ENCODE results near the gene TCP11.
"Not testable (repeated sequence)": the region's sequence is repeated elsewhere in the genome, so short reads cannot be mapped to it uniquely, and the experiment has no call there.

The TCP11 gene

DNA sequence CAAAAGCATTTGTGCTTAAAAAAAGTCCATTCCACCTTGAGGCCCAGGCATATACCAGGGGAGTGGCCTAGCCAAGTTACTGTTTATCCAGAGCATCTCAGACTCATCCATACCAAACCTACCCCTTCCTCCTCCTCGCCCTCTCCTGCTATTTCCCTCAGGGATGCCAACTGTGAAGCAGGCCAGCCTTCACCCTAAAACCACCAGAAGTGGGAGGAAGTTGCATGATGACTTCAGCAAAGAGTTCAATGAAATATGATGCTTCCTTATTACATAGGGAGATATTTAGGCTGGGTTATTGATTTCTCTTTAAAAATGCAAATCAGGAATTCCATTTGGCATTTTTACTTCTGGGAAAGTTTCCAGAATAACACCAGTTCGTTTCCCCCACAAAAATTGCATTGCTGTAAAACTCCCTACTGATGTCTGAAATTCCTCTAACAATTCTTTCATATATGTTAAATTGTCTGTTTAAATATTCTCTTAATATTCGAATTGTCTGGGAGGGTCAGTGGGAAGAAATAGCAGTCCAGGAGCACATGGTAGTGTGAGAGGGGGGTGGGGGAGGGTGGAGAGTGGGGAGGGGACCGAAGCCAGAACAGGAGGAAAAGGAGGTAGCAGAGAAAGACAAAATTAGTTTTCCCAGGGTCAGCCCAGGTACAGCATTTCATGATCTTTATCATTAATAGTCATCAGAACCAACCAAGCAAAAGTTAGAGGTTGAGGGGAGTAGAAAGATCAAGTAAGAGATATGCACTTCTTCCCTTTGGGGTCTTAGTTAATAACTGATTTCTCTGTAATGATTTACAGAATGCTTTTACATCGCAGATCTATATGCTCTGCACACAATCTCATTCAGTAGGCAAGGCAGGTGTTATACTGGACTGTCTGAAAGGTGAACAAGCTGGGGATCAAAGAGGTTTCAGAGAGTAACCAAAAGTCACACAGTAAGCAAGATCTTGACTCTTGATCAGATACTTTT is 1.7 kb upstream of the TCP11 start:
- no peaks in the 10 kb centered on the region for H3K36me3 Mint-ChIP-seq (ENCODE audit: low read depth)
- no peak overlapping the region for H3K4me3 Mint-ChIP-seq
- no peaks in the 10 kb centered on the region for H3K9me3 Mint-ChIP-seq
- H3K4me1 Mint-ChIP-seq = peaks cover 52% of the 10 kb centered on the region
- no peak for TF ChIP-seq CTCF (IDR thresholded peaks at IDR 0.05; ENCODE audit: unreplicated experiment in 3 of 3)
- peaks cover 3% of the 10 kb centered on the region for H3K27me3 Mint-ChIP-seq (ENCODE audit: low read depth)
- peak overlapping the region; percentile 69 to 89 (median 77) for H3K27ac Mint-ChIP-seq

- Mint-ChIP-seq H3K27ac (peak overlapping the region in 2 of 3 experiments; percentile 75 to 79), H3K36me3 (ENCODE audit: low read depth) (no peaks in the 10 kb centered on the region), H3K27me3 (ENCODE audit: low read depth) (no peaks in the 10 kb centered on the region), H3K9me3 (no peaks in the 10 kb centered on the region), H3K4me3 (no peak overlapping the region), H3K4me1 (peaks cover 31% of the 10 kb centered on the region)
- TF ChIP-seq CTCF (IDR thresholded peaks at IDR 0.05; ENCODE audit: unreplicated experiment in 3 of 3) = no peak
Measured at GRCh38 chr6:35140639-35141006, 516 bp downstream of the TCP11 start.

DNA sequence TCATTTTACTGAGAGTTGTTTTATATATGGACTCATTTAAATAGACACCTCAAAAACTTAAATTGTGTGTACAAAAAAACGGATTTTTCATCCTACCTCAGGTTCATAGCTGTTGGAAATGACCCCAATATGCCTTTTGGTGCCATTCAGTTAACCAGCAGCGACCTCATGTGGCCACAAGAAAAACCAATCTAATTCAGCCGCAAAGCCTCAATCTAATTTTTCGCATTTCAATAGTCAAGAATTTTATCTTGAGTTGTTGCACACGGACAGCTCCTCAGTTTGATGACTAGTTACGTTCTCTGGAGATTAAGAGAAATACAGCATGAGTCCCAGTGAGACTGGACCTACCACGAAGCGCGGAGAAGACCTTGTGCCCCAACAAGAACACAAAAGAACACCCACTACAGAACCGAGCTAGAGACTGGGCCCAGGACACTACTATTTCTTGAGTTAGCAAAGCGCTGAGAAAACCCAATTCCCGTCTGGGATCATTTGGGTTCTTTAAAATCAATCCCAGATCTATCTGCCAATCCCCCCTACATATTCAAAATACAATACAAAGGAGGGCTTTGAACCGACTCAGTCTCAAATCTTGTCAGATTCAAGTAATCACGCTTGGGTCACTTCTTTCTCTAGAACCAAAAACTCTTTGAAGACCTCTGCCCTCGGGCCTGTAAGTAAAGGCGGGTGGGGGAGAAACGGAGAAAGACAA is 1.1 kb downstream of the TCP11 start:
- Mint-ChIP-seq H3K27me3 (ENCODE audit: low read depth) (no peaks in the 10 kb centered on the region), H3K36me3 (ENCODE audit: low read depth) (no peaks in the 10 kb centered on the region), H3K4me1 (peaks cover 25% of the 10 kb centered on the region), H3K27ac (peak overlapping the region; percentile 68 to 79 (median 75)), H3K4me3 (no peak overlapping the region), H3K9me3 (no peaks in the 10 kb centered on the region)
- TF ChIP-seq CTCF (IDR thresholded peaks at IDR 0.05; ENCODE audit: unreplicated experiment in 3 of 3) = peak; percentile 85 to 92 (median 88)

DNA sequence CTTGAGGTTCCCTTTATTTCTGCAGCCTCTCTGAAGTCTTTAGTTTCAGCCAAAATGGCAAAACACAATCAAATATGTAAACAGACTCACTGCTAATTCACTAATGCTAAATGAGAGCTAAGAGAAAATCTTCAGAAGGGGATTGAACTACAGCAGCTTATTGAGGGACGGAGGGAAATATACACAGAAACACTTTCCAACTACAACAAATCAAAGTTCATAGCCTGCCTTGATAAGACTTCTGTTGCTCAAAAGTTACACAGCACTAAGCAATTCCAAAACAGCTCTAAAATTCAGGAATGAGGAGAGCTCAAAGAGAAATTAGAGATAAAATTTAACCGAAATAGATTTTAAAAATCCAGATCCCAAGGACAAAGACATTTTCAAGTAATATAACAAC is 1.7 kb downstream of the TCP11 start:
- H3K36me3 Mint-ChIP-seq (ENCODE audit: low read depth) = no peaks in the 10 kb centered on the region
- H3K9me3 Mint-ChIP-seq = no peaks in the 10 kb centered on the region
- no peak for TF ChIP-seq CTCF (IDR thresholded peaks at IDR 0.05; ENCODE audit: unreplicated experiment in 3 of 3)
- peaks cover 21% of the 10 kb centered on the region for H3K4me1 Mint-ChIP-seq
- H3K27me3 Mint-ChIP-seq (ENCODE audit: low read depth) = no peaks in the 10 kb centered on the region
- H3K4me3 Mint-ChIP-seq = no peak overlapping the region
- H3K27ac Mint-ChIP-seq = no peak overlapping the region

GRCh38 chr6:35138191-35138590 is 2.9 kb downstream of the TCP11 start:
- H3K4me3 Mint-ChIP-seq; H3K27ac Mint-ChIP-seq; H3K9me3 Mint-ChIP-seq; H3K27me3 Mint-ChIP-seq (ENCODE audit: low read depth); H3K36me3 Mint-ChIP-seq (ENCODE audit: low read depth): not testable (repeated sequence)
- H3K4me1 Mint-ChIP-seq = peaks cover 18% of the 10 kb centered on the region

GRCh38 chr6:35136185-35136584 is 5.0 kb downstream of the TCP11 start:
- Mint-ChIP-seq H3K36me3 (ENCODE audit: low read depth) (no peaks in the 10 kb centered on the region), H3K4me1 (peaks cover 10% of the 10 kb centered on the region)
- no peak for TF ChIP-seq CTCF (IDR thresholded peaks at IDR 0.05; ENCODE audit: unreplicated experiment in 3 of 3)

More at GRCh38 chr6:35136185-35136584, 5.0 kb downstream of the TCP11 start:
- no peak overlapping the region for H3K27ac Mint-ChIP-seq
- H3K9me3 Mint-ChIP-seq = no peaks in the 10 kb centered on the region
- H3K4me3 Mint-ChIP-seq = no peak overlapping the region
- H3K27me3 Mint-ChIP-seq (ENCODE audit: low read depth) = no peaks in the 10 kb centered on the region
